Activated T-helper 2 cell treated with anti-CD3 and anti-CD28 coated beads, Interferon-gamma antibody, Interleukin-2, Interleukin-4, amounts not matched to agents 10 μg/mL and 5 μg/mL and 100 μg/mL, durations not matched to agents 14 hours and 24 hours and 36 hours (primary cell): ENCODE measurements around the gene CLSTN2. TPM values are rescaled to one million over a fixed set of nuclear protein-coding genes. Genes with fewer than 3 reads are reported as not detected.

ENCODE experiments used
- DNase-seq: peaks from one replicate; pipeline ENCODE4 v3.0.0; 2021; ENCODE audit warnings: low spot score
- H3K27ac Mint-ChIP-seq: one replicate; pipeline ENCODE4 v1.8.0; 2021; ENCODE audit warnings: mixed read lengths
- H3K27me3 Mint-ChIP-seq: one replicate; pipeline ENCODE4 v1.8.0; 2021; ENCODE audit warnings: low read depth, mixed read lengths
- H3K36me3 Mint-ChIP-seq: one replicate; pipeline ENCODE4 v1.8.0; 2021; ENCODE audit warnings: low read depth, mixed read lengths
- H3K4me1 Mint-ChIP-seq: one replicate; pipeline ENCODE4 v1.8.0; 2021; ENCODE audit warnings: low read depth, mixed read lengths
- H3K4me3 Mint-ChIP-seq: one replicate; pipeline ENCODE4 v1.8.0; 2021; ENCODE audit warnings: low read depth, mild to moderate bottlenecking, moderate library complexity, mixed read lengths
- H3K9me3 Mint-ChIP-seq: one replicate; pipeline ENCODE4 v1.8.0; 2021; ENCODE audit warnings: mixed read lengths
- intact Hi-C: fragments of 100-400 bp; cut with micrococcal nuclease; formaldehyde crosslinking; loops from one replicate; pipeline ENCODE4 v1.15.1; 2023
- total RNA-seq: library from RNA; stranded (reverse); gene quantifications from 2 replicates; pipeline ENCODE4 v1.2.3, GENCODE V29; 2022

Gene CLSTN2
- total RNA-seq, 1 donor from 2014 or later = not detected

- Mint-ChIP-seq H3K27me3 (no peaks in the 10 kb centered on the region), H3K4me3 (no peak overlapping the region), H3K4me1 (no peaks in the 10 kb centered on the region), H3K27ac (no peak overlapping the region), H3K36me3 (no peaks in the 10 kb centered on the region), H3K9me3 (no peaks in the 10 kb centered on the region)
- DNase-seq = no peak
- intact Hi-C loops = no loop called here
Measured at GRCh38 chr3:140246578-140246977, 311.6 kb downstream of the CLSTN2 start.

GRCh38 chr3:140247775-140248174 lies 312.8 kb downstream of the CLSTN2 start:
- H3K36me3 Mint-ChIP-seq = no peaks in the 10 kb centered on the region
- no peaks in the 10 kb centered on the region for H3K4me1 Mint-ChIP-seq
- H3K4me3 Mint-ChIP-seq = no peak overlapping the region
- H3K27ac Mint-ChIP-seq = no peak overlapping the region
- no peaks in the 10 kb centered on the region for H3K27me3 Mint-ChIP-seq
- no peaks in the 10 kb centered on the region for H3K9me3 Mint-ChIP-seq
- intact Hi-C loops = no loop called here
- DNase-seq = no peak

- DNase-seq = no peak
- H3K4me1 Mint-ChIP-seq = no peaks in the 10 kb centered on the region
Measured at GRCh38 chr3:140249188-140249587, 314.2 kb downstream of the CLSTN2 start.

GRCh38 chr3:140250010-140250855 lies 315.2 kb downstream of the CLSTN2 start:
- no peak for DNase-seq
- H3K4me1 Mint-ChIP-seq = no peaks in the 10 kb centered on the region
- H3K9me3 Mint-ChIP-seq = no peaks in the 10 kb centered on the region
- H3K36me3 Mint-ChIP-seq = no peaks in the 10 kb centered on the region
- no peak overlapping the region for H3K27ac Mint-ChIP-seq
- intact Hi-C loops = no loop called here
- H3K4me3 Mint-ChIP-seq = no peak overlapping the region
- H3K27me3 Mint-ChIP-seq = no peaks in the 10 kb centered on the region

More at GRCh38 chr3:140249188-140249587, 314.2 kb downstream of the CLSTN2 start:
- Mint-ChIP-seq H3K36me3 (no peaks in the 10 kb centered on the region), H3K4me3 (no peak overlapping the region), H3K27me3 (no peaks in the 10 kb centered on the region), H3K27ac (no peak overlapping the region), H3K9me3 (no peaks in the 10 kb centered on the region)
- intact Hi-C loops = no loop called here

GRCh38 chr3:140250945-140251344 lies 316.0 kb downstream of the CLSTN2 start:
- H3K36me3 Mint-ChIP-seq = no peaks in the 10 kb centered on the region
- no peaks in the 10 kb centered on the region for H3K4me1 Mint-ChIP-seq
- H3K27ac Mint-ChIP-seq = no peak overlapping the region
- H3K9me3 Mint-ChIP-seq = no peaks in the 10 kb centered on the region
- intact Hi-C loops = no loop called here
- no peak for DNase-seq
- H3K27me3 Mint-ChIP-seq = no peaks in the 10 kb centered on the region
- no peak overlapping the region for H3K4me3 Mint-ChIP-seq

GRCh38 chr3:140251678-140252077 lies 316.7 kb downstream of the CLSTN2 start:
- H3K36me3 Mint-ChIP-seq = no peaks in the 10 kb centered on the region
- no peak overlapping the region for H3K4me3 Mint-ChIP-seq
- no peak for DNase-seq
- intact Hi-C loops = no loop called here
- no peaks in the 10 kb centered on the region for H3K9me3 Mint-ChIP-seq
- H3K27me3 Mint-ChIP-seq = no peaks in the 10 kb centered on the region
- no peak overlapping the region for H3K27ac Mint-ChIP-seq
- no peaks in the 10 kb centered on the region for H3K4me1 Mint-ChIP-seq

GRCh38 chr3:140252812-140253656 lies 318.0 kb downstream of the CLSTN2 start:
- no peaks in the 10 kb centered on the region for H3K27me3 Mint-ChIP-seq
- H3K9me3 Mint-ChIP-seq = no peaks in the 10 kb centered on the region
- H3K36me3 Mint-ChIP-seq = no peaks in the 10 kb centered on the region
- H3K27ac Mint-ChIP-seq = no peak overlapping the region
- DNase-seq = no peak
- no peak overlapping the region for H3K4me3 Mint-ChIP-seq
- intact Hi-C loops = no loop called here
- H3K4me1 Mint-ChIP-seq = no peaks in the 10 kb centered on the region

- no peak for DNase-seq
- Mint-ChIP-seq H3K4me1 (no peaks in the 10 kb centered on the region), H3K36me3 (no peaks in the 10 kb centered on the region), H3K27ac (no peak overlapping the region), H3K9me3 (no peaks in the 10 kb centered on the region), H3K4me3 (no peak overlapping the region), H3K27me3 (no peaks in the 10 kb centered on the region)
- intact Hi-C loops = no loop called here
Measured at GRCh38 chr3:140258222-140258724, 323.3 kb downstream of the CLSTN2 start.

- intact Hi-C loops = no loop called here
- H3K4me3 Mint-ChIP-seq = no peak overlapping the region
- no peaks in the 10 kb centered on the region for H3K4me1 Mint-ChIP-seq
- no peaks in the 10 kb centered on the region for H3K27me3 Mint-ChIP-seq
- no peaks in the 10 kb centered on the region for H3K9me3 Mint-ChIP-seq
- DNase-seq = no peak
- no peak overlapping the region for H3K27ac Mint-ChIP-seq
- no peaks in the 10 kb centered on the region for H3K36me3 Mint-ChIP-seq
Measured at GRCh38 chr3:140265302-140265701, 330.3 kb downstream of the CLSTN2 start.

GRCh38 chr3:140268103-140268502 lies 333.1 kb downstream of the CLSTN2 start:
- Mint-ChIP-seq H3K27me3 (no peaks in the 10 kb centered on the region), H3K36me3 (no peaks in the 10 kb centered on the region), H3K4me1 (no peaks in the 10 kb centered on the region), H3K27ac (no peak overlapping the region), H3K9me3 (no peaks in the 10 kb centered on the region), H3K4me3 (no peak overlapping the region)
- DNase-seq = no peak
- intact Hi-C loops = no loop called here

- Mint-ChIP-seq H3K27ac (no peak overlapping the region), H3K27me3 (no peaks in the 10 kb centered on the region)
- no peak for DNase-seq
Measured at GRCh38 chr3:140268610-140269009, 333.6 kb downstream of the CLSTN2 start.

GRCh38 chr3:140270329-140270728 lies 335.3 kb downstream of the CLSTN2 start:
- no peaks in the 10 kb centered on the region for H3K27me3 Mint-ChIP-seq
- no peak overlapping the region for H3K4me3 Mint-ChIP-seq
- intact Hi-C loops = no loop called here
- no peaks in the 10 kb centered on the region for H3K36me3 Mint-ChIP-seq
- DNase-seq = no peak
- H3K4me1 Mint-ChIP-seq = no peaks in the 10 kb centered on the region
- no peaks in the 10 kb centered on the region for H3K9me3 Mint-ChIP-seq
- no peak overlapping the region for H3K27ac Mint-ChIP-seq

More at GRCh38 chr3:140268610-140269009, 333.6 kb downstream of the CLSTN2 start:
- Mint-ChIP-seq H3K4me3 (no peak overlapping the region), H3K9me3 (no peaks in the 10 kb centered on the region), H3K36me3 (no peaks in the 10 kb centered on the region), H3K4me1 (no peaks in the 10 kb centered on the region)
- intact Hi-C loops = no loop called here
